Neural cell (in vitro differentiated cells): ENCODE results near the gene KCNJ10.
"Not testable (repeated sequence)": the region's sequence is repeated elsewhere in the genome, so short reads cannot be mapped to it uniquely, and the experiment has no call there.

Source experiments
- EP300 ChIP-seq: fragments of 450-650 bp; conservative IDR thresholded peaks from 2 replicates; pipeline ENCODE4 v1.6.1; 2014; ENCODE audit warnings: antibody characterized with exemption, mild to moderate bottlenecking, moderate library complexity; ENCODE audit not compliant: poor library complexity, severe bottlenecking
- POLR2AphosphoS5 ChIP-seq: IDR thresholded peaks from 2 replicates; pipeline ENCODE4 v1.6.1; 2012
- TF ChIP-seq, protein P1 (sequence below): fragments of 450-650 bp; IDR thresholded peaks from 2 replicates; pipeline ENCODE4 v1.5.1; 2014; ENCODE audit warnings: antibody characterized with exemption, mild to moderate bottlenecking, moderate library complexity; ENCODE audit not compliant: poor library complexity, severe bottlenecking

DNA sequence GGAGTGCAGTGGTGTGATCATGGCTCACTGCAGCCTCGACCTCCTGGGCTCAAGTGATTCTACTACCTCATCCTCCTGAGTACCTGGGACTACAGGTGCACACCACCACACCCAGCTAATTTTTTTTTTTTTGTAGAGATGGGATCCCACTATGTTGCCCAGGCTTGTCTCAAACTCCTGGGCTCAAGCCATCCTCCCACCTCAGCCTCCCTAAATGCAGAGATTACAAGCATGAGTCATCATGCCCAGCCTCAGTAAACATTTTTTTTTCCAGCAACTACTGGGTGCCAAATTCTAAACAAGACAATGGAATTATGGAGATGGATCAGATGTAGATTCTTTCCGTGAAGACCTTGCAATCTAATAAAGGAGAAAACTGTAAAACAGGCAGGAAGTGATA, 19.8 kb downstream of the KCNJ10 start:
- TF ChIP-seq, protein P1, sequence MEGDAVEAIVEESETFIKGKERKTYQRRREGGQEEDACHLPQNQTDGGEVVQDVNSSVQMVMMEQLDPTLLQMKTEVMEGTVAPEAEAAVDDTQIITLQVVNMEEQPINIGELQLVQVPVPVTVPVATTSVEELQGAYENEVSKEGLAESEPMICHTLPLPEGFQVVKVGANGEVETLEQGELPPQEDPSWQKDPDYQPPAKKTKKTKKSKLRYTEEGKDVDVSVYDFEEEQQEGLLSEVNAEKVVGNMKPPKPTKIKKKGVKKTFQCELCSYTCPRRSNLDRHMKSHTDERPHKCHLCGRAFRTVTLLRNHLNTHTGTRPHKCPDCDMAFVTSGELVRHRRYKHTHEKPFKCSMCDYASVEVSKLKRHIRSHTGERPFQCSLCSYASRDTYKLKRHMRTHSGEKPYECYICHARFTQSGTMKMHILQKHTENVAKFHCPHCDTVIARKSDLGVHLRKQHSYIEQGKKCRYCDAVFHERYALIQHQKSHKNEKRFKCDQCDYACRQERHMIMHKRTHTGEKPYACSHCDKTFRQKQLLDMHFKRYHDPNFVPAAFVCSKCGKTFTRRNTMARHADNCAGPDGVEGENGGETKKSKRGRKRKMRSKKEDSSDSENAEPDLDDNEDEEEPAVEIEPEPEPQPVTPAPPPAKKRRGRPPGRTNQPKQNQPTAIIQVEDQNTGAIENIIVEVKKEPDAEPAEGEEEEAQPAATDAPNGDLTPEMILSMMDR = not testable (repeated sequence)
- not testable (repeated sequence) for TF ChIP-seq EP300, POLR2AphosphoS5
